ENCODE data around the gene NTM. TPM values are rescaled to one million over a fixed set of nuclear protein-coding genes. Genes with fewer than 3 reads are reported as not detected.
A peak's percentile ranks its signal among the peaks of the same experiment; 100 is the strongest.
"Not testable (repeated sequence)": the region's sequence is repeated elsewhere in the genome, so short reads cannot be mapped to it uniquely, and the experiment has no call there.

The NTM gene
- polyA plus RNA-seq, 1 experiment: 33.6 TPM

DNA sequence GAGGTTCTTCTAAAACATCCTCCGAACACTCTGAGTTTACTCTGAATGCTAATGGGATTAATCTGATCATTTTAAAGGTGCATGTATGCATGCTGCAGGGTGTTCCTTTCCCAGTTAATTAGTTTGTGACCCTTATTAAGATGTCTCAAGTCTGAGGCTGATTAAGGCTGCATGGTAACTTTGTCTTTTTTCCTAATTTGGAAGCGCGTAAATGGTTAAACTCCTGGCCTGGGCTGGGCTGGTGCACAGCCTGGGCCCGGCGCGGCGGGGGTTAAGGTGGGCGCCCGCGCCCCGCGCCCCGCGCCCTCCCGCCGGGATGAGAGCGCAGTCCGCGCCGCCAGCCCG lies 539.7 kb downstream of the NTM start:
- ChIA-PET CTCF (interaction anchor here (0.8 to 8.5 kb wide), 17 partner anchors 9 to 224 kb away, joined by 3 to 151 read pairs (median 6); no protein-coding TSS in a partner anchor), POLR2A (no interaction called here)
- TF ChIP-seq, protein P1, sequence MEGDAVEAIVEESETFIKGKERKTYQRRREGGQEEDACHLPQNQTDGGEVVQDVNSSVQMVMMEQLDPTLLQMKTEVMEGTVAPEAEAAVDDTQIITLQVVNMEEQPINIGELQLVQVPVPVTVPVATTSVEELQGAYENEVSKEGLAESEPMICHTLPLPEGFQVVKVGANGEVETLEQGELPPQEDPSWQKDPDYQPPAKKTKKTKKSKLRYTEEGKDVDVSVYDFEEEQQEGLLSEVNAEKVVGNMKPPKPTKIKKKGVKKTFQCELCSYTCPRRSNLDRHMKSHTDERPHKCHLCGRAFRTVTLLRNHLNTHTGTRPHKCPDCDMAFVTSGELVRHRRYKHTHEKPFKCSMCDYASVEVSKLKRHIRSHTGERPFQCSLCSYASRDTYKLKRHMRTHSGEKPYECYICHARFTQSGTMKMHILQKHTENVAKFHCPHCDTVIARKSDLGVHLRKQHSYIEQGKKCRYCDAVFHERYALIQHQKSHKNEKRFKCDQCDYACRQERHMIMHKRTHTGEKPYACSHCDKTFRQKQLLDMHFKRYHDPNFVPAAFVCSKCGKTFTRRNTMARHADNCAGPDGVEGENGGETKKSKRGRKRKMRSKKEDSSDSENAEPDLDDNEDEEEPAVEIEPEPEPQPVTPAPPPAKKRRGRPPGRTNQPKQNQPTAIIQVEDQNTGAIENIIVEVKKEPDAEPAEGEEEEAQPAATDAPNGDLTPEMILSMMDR (IDR thresholded peaks at IDR 0.05; ENCODE audit: insufficient read depth, low read depth, low read length): no peak
- Histone ChIP-seq H3K36me3 (ENCODE audit: control insufficient read depth, insufficient read depth, low read length) (no peaks in the 10 kb centered on the region), H3K4me3 (ENCODE audit: low read depth, low read length) (peak overlapping the region; percentile 76), H3K27me3 (ENCODE audit: control insufficient read depth, insufficient read depth, low read length) (no peaks in the 10 kb centered on the region)
- no peak for DNase-seq (ENCODE audit: low read depth)

- no peak for DNase-seq (ENCODE audit: low read depth)
- Histone ChIP-seq H3K36me3 (ENCODE audit: control insufficient read depth, insufficient read depth, low read length) (no peaks in the 10 kb centered on the region), H3K4me3 (ENCODE audit: low read depth, low read length) (peak overlapping the region; percentile 76), H3K27me3 (ENCODE audit: control insufficient read depth, insufficient read depth, low read length) (no peaks in the 10 kb centered on the region)
- CTCF ChIA-PET: interaction anchor here (0.7 to 8.5 kb wide), 30 partner anchors 10 to 352 kb away, joined by 3 to 151 read pairs (median 5); no protein-coding TSS in a partner anchor
- POLR2A ChIA-PET: no interaction called here
- TF ChIP-seq, protein P1 (IDR thresholded peaks at IDR 0.05; ENCODE audit: insufficient read depth, low read depth, low read length): no peak
These were observed 540.3 kb downstream of the NTM start for GRCh38 chr11:131910523-131911387.

DNA sequence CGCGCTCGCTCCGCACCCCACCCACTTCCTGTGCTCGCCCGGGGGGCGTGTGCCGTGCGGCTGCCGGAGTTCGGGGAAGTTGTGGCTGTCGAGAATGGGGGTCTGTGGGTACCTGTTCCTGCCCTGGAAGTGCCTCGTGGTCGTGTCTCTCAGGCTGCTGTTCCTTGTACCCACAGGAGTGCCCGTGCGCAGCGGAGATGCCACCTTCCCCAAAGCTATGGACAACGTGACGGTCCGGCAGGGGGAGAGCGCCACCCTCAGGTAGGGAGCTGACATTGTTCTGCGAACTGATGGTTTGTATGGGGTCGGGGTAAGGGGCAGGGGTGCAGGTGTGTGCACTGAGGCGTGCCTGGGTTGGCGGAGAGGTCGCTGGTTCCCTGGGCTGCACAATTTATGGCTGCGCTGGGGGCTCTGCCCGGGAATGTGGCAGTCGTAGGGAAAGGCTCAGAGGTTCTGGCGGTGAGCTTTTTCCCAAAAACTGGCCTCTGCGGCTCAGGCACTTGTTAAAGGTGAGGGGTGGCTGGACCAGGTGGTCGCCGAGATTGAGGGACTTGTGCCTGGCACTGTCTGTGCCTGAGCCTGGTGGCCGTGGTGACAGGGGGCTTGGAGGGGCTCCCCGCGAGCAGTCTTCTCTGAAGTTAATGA lies 541.1 kb downstream of the NTM start:
- H3K36me3 ChIP-seq (ENCODE audit: control insufficient read depth, insufficient read depth, low read length); H3K27me3 ChIP-seq (ENCODE audit: control insufficient read depth, insufficient read depth, low read length); POLR2A ChIA-PET; DNase-seq (ENCODE audit: low read depth): not testable (repeated sequence)
- CTCF ChIA-PET: interaction anchor here (0.6 to 8.5 kb wide), 28 partner anchors 9 to 227 kb away, joined by 3 to 151 read pairs (median 5); no protein-coding TSS in a partner anchor
- TF ChIP-seq, protein P1 (IDR thresholded peaks at IDR 0.05; ENCODE audit: insufficient read depth, low read depth, low read length): peak; percentile 58
- peak overlapping the region; percentile 76 for H3K4me3 ChIP-seq (ENCODE audit: low read depth, low read length)

- ChIA-PET CTCF (interaction anchor here (0.6 to 8.5 kb wide), 21 partner anchors 11 to 226 kb away, joined by 3 to 151 read pairs (median 5); no protein-coding TSS in a partner anchor), POLR2A (no interaction called here)
- Histone ChIP-seq H3K36me3 (ENCODE audit: control insufficient read depth, insufficient read depth, low read length) (no peaks in the 10 kb centered on the region), H3K4me3 (ENCODE audit: low read depth, low read length) (peak overlapping the region; percentile 76; the same call in 1 of the 2 replicates), H3K27me3 (ENCODE audit: control insufficient read depth, insufficient read depth, low read length) (no peaks in the 10 kb centered on the region)
- TF ChIP-seq, protein P1 (IDR thresholded peaks at IDR 0.05; ENCODE audit: insufficient read depth, low read depth, low read length): no peak
- DNase-seq (ENCODE audit: low read depth): no peak
These were observed 541.7 kb downstream of the NTM start for GRCh38 chr11:131912134-131912533.

DNA sequence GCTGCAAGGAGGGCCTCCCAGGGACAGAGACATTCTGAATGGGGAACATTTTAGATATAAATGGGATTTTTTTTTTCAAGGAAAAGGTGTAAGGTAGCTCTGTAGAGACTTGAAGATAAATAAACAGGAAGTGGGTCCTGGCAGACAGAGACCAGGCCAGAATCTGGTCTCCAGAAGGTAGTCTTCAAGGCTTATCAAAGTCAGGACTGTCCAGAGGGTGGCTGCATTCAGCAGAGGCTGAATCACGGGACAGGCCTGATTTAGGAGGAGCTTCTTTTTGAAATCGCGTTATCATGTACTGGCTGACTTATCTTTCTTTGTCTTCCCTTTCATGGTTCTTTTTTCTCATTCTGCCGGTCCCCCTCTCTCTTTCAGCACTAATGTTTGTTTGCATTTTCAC lies 542.9 kb downstream of the NTM start:
- Histone ChIP-seq H3K4me3 (ENCODE audit: low read depth, low read length) (no peak overlapping the region), H3K27me3 (ENCODE audit: control insufficient read depth, insufficient read depth, low read length) (no peaks in the 10 kb centered on the region), H3K36me3 (ENCODE audit: control insufficient read depth, insufficient read depth, low read length) (no peaks in the 10 kb centered on the region)
- TF ChIP-seq, protein P1 (IDR thresholded peaks at IDR 0.05; ENCODE audit: insufficient read depth, low read depth, low read length): no peak
- CTCF ChIA-PET: interaction anchor here (0.8 to 8.5 kb wide), 18 partner anchors 8 to 239 kb away, joined by 3 to 151 read pairs (median 4); no protein-coding TSS in a partner anchor
- DNase-seq (ENCODE audit: low read depth): no peak
- POLR2A ChIA-PET: no interaction called here

Measured in BJ (cell line).